ENCODE results near the gene TPM2. TPM values are rescaled to one million over a fixed set of nuclear protein-coding genes. Genes with fewer than 3 reads are reported as not detected.

The TPM2 gene
- total and polyA plus RNA-seq, 10 of the 15 experiments (the other 5 are each of a cell fraction or from before 2014, with no cell fraction given): 0.11 to 9.3 (median 1.1) TPM

DNA sequence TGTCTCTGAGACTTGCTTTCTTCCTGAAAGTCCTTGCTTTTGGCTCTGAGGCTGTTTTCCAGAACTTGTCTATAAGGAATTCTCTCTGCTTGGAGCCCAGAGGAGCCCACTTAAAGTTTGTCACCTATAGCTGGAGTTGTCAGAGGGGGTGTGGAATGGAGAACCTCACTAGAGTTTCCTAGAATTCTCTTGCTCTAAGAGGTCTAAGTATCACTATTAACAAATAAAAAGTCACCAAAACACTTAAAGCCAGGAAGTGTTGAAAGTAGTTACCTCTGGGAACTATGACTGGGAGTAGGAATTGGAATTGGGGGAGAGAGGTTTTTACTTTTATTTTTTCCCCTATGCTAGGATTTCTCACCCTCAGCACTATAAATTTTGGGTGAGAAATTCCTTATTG lies 54.0 kb downstream of the TPM2 start:
- H3K4me2 ChIP-seq (ENCODE audit: control insufficient read depth, insufficient read depth): peak overlapping the region; percentile 28; the same call in 1 of the 2 replicates
- no peaks in the 10 kb centered on the region for H3K9me3 ChIP-seq (replicated peaks; ENCODE audit: control insufficient read depth, insufficient read depth, low read length)
- no peaks in the 10 kb centered on the region for H3K79me2 ChIP-seq (ENCODE audit: control insufficient read depth, insufficient read depth, low read length)
- in situ Hi-C loops (cut with MboI): no loop called here
- no peaks in the 10 kb centered on the region for H3K36me3 ChIP-seq (ENCODE audit: control insufficient read depth in 2 of 2, insufficient read depth in 2 of 2, low read length in 1 of 2)
- H3K27ac ChIP-seq (ENCODE audit: control insufficient read depth, insufficient read depth): peak overlapping the region; percentile 40; the same call in 1 of the 2 replicates
- no peaks in the 10 kb centered on the region for H4K20me1 ChIP-seq (ENCODE audit: control insufficient read depth, insufficient read depth)
- POLR2A ChIA-PET: interaction anchor here (0.9 to 2.4 kb wide), 4 partner anchors 11 to 31 kb away, joined by 3 to 12 read pairs (median 5); partner anchors contain the start of gene TESK1
- SMC1A ChIA-PET (ENCODE audit: uncharacterized antibody, unreplicated experiment): interaction anchor here (0.5 to 4.5 kb wide), 5 partner anchors 10 to 22 kb away, joined by 3 to 32 read pairs (median 4); partner anchors contain the start of gene SIT1
- H2AFZ ChIP-seq (ENCODE audit: control insufficient read depth, low read depth, low read length): no peak overlapping the region
- FAIRE-seq (no peak), ATAC-seq (no peak), DNase-seq (ENCODE audit: low read depth, low spot score) (no peak)
- intact Hi-C loops (cut with micrococcal nuclease; ENCODE audit: unreplicated experiment): no loop called here
- no TSS peak for BruUV-seq (replicated peaks)
- TF ChIP-seq YY1 (IDR thresholded peaks at IDR 0.05; ENCODE audit: low read depth, low read length) (no peak), CHD4 (IDR thresholded peaks at IDR 0.05) (no peak), TAF1 (IDR thresholded peaks at IDR 0.05; ENCODE audit: borderline replicate concordance, low read depth, low read length) (no peak), NFYA (IDR thresholded peaks at IDR 0.05; ENCODE audit: borderline replicate concordance, low read depth, low read length) (no peak), RAD51 (IDR thresholded peaks at IDR 0.05) (no peak), RCOR1 (conservative IDR thresholded peaks at IDR 0.05; ENCODE audit: low read depth, low read length) (no peak), POLR2AphosphoS2 (IDR thresholded peaks at IDR 0.05; ENCODE audit: low read depth, low read length) (no peak), KAT2A (conservative IDR thresholded peaks at IDR 0.05; ENCODE audit: control insufficient read depth, low read depth, low read length) (no peak), YBX1 (IDR thresholded peaks at IDR 0.05) (no peak)
- RAD21 ChIA-PET (ENCODE audit: unreplicated experiment): interaction anchor here (0.8 to 3.1 kb wide), 6 partner anchors 10 to 92 kb away, joined by 3 to 16 read pairs (median 5); no protein-coding TSS in a partner anchor
- no peak overlapping the region for H3K9ac ChIP-seq (ENCODE audit: control insufficient read depth, insufficient read depth, low read length)
- H3K4me3 ChIP-seq: peak overlapping the region; percentile 2; the same call in 1 of the 2 replicates
- no peaks in the 10 kb centered on the region for H3K27me3 ChIP-seq (replicated peaks in 1 of 2; ENCODE audit: control insufficient read depth in 2 of 2, insufficient read depth in 2 of 2, low read length in 1 of 2)
- CTCF ChIA-PET: interaction anchor here (0.6 to 3.3 kb wide), 10 partner anchors 10 to 94 kb away, joined by 3 to 31 read pairs (median 4); partner anchors contain the start of gene ARHGEF39
- peaks cover 25% of the 10 kb centered on the region for H3K4me1 ChIP-seq (ENCODE audit: control insufficient read depth, insufficient read depth, low read length)

Small RNA genes within 50 kb of the gene (microRNA-seq; reads per million reads assigned to microRNA genes)
- gene MIR6852 (not detected), gene MIR6853 (not detected)

Small RNA genes within 50 kb of the gene (small RNA-seq; reads per million reads assigned to genes)
- gene MIR6853 (0.20 reads per million), gene RMRP (not detected), gene RN7SL22P (not detected)

Other genes with a start within 250 kb of the TPM2 start
Only the 7 nearest of the 21 such genes appear.
- 115 and 119 TPM in 2 replicates for gene SIT1, start 39.0 kb downstream of the TPM2 start, total RNA-seq (2014; rRNA removed)
- 55.0 and 55.6 TPM in 2 replicates for gene SIT1, start 39.0 kb downstream of the TPM2 start, total RNA-seq (2014; rRNA removed; fragmentation: Illumina TruSeq; extraction: Trizol)
- 83.3 and 84.9 TPM in 2 replicates for gene SIT1, start 39.0 kb downstream of the TPM2 start, total RNA-seq (2021)
- 20.1 and 29.1 TPM in 2 replicates for gene SIT1, start 39.0 kb downstream of the TPM2 start, polyA plus RNA-seq (2011; rRNA removed)
- 26.3 and 44.9 TPM in 2 replicates for gene SIT1, start 39.0 kb downstream of the TPM2 start, polyA plus RNA-seq (2014; fragmentation: Illumina TruSeq; extraction: Trizol)
- gene SIT1, start 39.0 kb downstream of the TPM2 start, polyA plus RNA-seq (2014; fragmentation: Nextera tagmentation; extraction: Ambion mirVana): 10 to 100 TPM in 1 of 2 experiments, under 1 TPM in 1; 0.97 to 12.1 TPM
- 137 and 147 TPM in 2 replicates for gene SIT1, start 39.0 kb downstream of the TPM2 start, polyA plus RNA-seq (2014; rRNA removed)
- 10 to 100 TPM; 63.8 to 77.8 TPM for gene SIT1, start 39.0 kb downstream of the TPM2 start, polyA plus RNA-seq (2016; fragmentation: Nextera tagmentation; extraction: Ambion mirVana)
- gene RMRP, start 31.9 kb downstream of the TPM2 start, total RNA-seq (2014; rRNA removed): 34,892 and 42,450 TPM in 2 replicates
- gene RMRP, start 31.9 kb downstream of the TPM2 start, total RNA-seq (2014; rRNA removed; fragmentation: Illumina TruSeq; extraction: Trizol): 6,746 and 12,076 TPM in 2 replicates
- gene RMRP, start 31.9 kb downstream of the TPM2 start, total RNA-seq (2021): 18,533 and 18,901 TPM in 2 replicates
- 3.8 and 12.0 TPM in 2 replicates for gene RMRP, start 31.9 kb downstream of the TPM2 start, polyA plus RNA-seq (2011; rRNA removed)
- not detected in 2 replicates for gene RMRP, start 31.9 kb downstream of the TPM2 start, polyA plus RNA-seq (2014; fragmentation: Illumina TruSeq; extraction: Trizol)
- not detected for gene RMRP, start 31.9 kb downstream of the TPM2 start, polyA plus RNA-seq (2014; fragmentation: Nextera tagmentation; extraction: Ambion mirVana)
- gene RMRP, start 31.9 kb downstream of the TPM2 start, polyA plus RNA-seq (2014; rRNA removed): 760 and 1,065 TPM in 2 replicates
- 10 to 100 TPM in 1 of 2 experiments, not detected in 1; 13.3 TPM for gene RMRP, start 31.9 kb downstream of the TPM2 start, polyA plus RNA-seq (2016; fragmentation: Nextera tagmentation; extraction: Ambion mirVana)
- gene CCDC107, start 31.6 kb downstream of the TPM2 start, total RNA-seq (2014; rRNA removed): 9.4 and 13.2 TPM in 2 replicates
- 6.2 and 6.3 TPM in 2 replicates for gene CCDC107, start 31.6 kb downstream of the TPM2 start, total RNA-seq (2014; rRNA removed; fragmentation: Illumina TruSeq; extraction: Trizol)
- 10.6 and 11.8 TPM in 2 replicates for gene CCDC107, start 31.6 kb downstream of the TPM2 start, total RNA-seq (2021)
- 8.6 and 10.5 TPM in 2 replicates for gene CCDC107, start 31.6 kb downstream of the TPM2 start, polyA plus RNA-seq (2011; rRNA removed)
- 5.9 and 6.7 TPM in 2 replicates for gene CCDC107, start 31.6 kb downstream of the TPM2 start, polyA plus RNA-seq (2014; fragmentation: Illumina TruSeq; extraction: Trizol)
- under 1 TPM; 0.19 to 0.90 TPM for gene CCDC107, start 31.6 kb downstream of the TPM2 start, polyA plus RNA-seq (2014; fragmentation: Nextera tagmentation; extraction: Ambion mirVana)
- gene CCDC107, start 31.6 kb downstream of the TPM2 start, polyA plus RNA-seq (2014; rRNA removed): 14.3 and 16.0 TPM in 2 replicates
- 10 to 100 TPM; 15.6 to 18.3 TPM for gene CCDC107, start 31.6 kb downstream of the TPM2 start, polyA plus RNA-seq (2016; fragmentation: Nextera tagmentation; extraction: Ambion mirVana)
- gene ARHGEF39, start 24.7 kb downstream of the TPM2 start, total RNA-seq (2014; rRNA removed): 6.6 and 7.6 TPM in 2 replicates
- gene ARHGEF39, start 24.7 kb downstream of the TPM2 start, total RNA-seq (2014; rRNA removed; fragmentation: Illumina TruSeq; extraction: Trizol): 8.0 and 8.2 TPM in 2 replicates
- gene ARHGEF39, start 24.7 kb downstream of the TPM2 start, total RNA-seq (2021): 12.4 and 14.1 TPM in 2 replicates
- 10.8 and 12.3 TPM in 2 replicates for gene ARHGEF39, start 24.7 kb downstream of the TPM2 start, polyA plus RNA-seq (2011; rRNA removed)
- 12.4 and 15.2 TPM in 2 replicates for gene ARHGEF39, start 24.7 kb downstream of the TPM2 start, polyA plus RNA-seq (2014; fragmentation: Illumina TruSeq; extraction: Trizol)
- gene ARHGEF39, start 24.7 kb downstream of the TPM2 start, polyA plus RNA-seq (2014; fragmentation: Nextera tagmentation; extraction: Ambion mirVana): 1 to 10 TPM; 2.0 to 5.0 TPM
- 14.8 TPM in 2 replicates for gene ARHGEF39, start 24.7 kb downstream of the TPM2 start, polyA plus RNA-seq (2014; rRNA removed)
- gene ARHGEF39, start 24.7 kb downstream of the TPM2 start, polyA plus RNA-seq (2016; fragmentation: Nextera tagmentation; extraction: Ambion mirVana): 10 to 100 TPM; 25.3 to 28.9 TPM
- gene CA9, start 16.0 kb downstream of the TPM2 start, total RNA-seq (2014; rRNA removed): 2.7 and 5.8 TPM in 2 replicates
- 0.89 and 1.3 TPM in 2 replicates for gene CA9, start 16.0 kb downstream of the TPM2 start, total RNA-seq (2014; rRNA removed; fragmentation: Illumina TruSeq; extraction: Trizol)
- 4.0 TPM in 2 replicates for gene CA9, start 16.0 kb downstream of the TPM2 start, total RNA-seq (2021)
- gene CA9, start 16.0 kb downstream of the TPM2 start, polyA plus RNA-seq (2011; rRNA removed): 4.7 and 6.6 TPM in 2 replicates
- gene CA9, start 16.0 kb downstream of the TPM2 start, polyA plus RNA-seq (2014; fragmentation: Illumina TruSeq; extraction: Trizol): 0.68 and 1.2 TPM in 2 replicates
- gene CA9, start 16.0 kb downstream of the TPM2 start, polyA plus RNA-seq (2014; fragmentation: Nextera tagmentation; extraction: Ambion mirVana): 1 to 10 TPM in 1 of 2 experiments, under 1 TPM in 1; 0.79 to 1.2 TPM
- 1.2 and 2.6 TPM in 2 replicates for gene CA9, start 16.0 kb downstream of the TPM2 start, polyA plus RNA-seq (2014; rRNA removed)
- gene CA9, start 16.0 kb downstream of the TPM2 start, polyA plus RNA-seq (2016; fragmentation: Nextera tagmentation; extraction: Ambion mirVana): under 1 TPM; 0.53 to 0.74 TPM
- 119 and 143 TPM in 2 replicates for gene TLN1, start 42.3 kb upstream of the TPM2 start, total RNA-seq (2014; rRNA removed)
- 49.5 and 61.0 TPM in 2 replicates for gene TLN1, start 42.3 kb upstream of the TPM2 start, total RNA-seq (2014; rRNA removed; fragmentation: Illumina TruSeq; extraction: Trizol)
- gene TLN1, start 42.3 kb upstream of the TPM2 start, total RNA-seq (2021): 305 and 308 TPM in 2 replicates
- gene TLN1, start 42.3 kb upstream of the TPM2 start, polyA plus RNA-seq (2011; rRNA removed): 30.2 and 69.8 TPM in 2 replicates
- 57.6 and 73.4 TPM in 2 replicates for gene TLN1, start 42.3 kb upstream of the TPM2 start, polyA plus RNA-seq (2014; fragmentation: Illumina TruSeq; extraction: Trizol)
- 10 to 100 TPM; 11.6 to 13.2 TPM for gene TLN1, start 42.3 kb upstream of the TPM2 start, polyA plus RNA-seq (2014; fragmentation: Nextera tagmentation; extraction: Ambion mirVana)
- gene TLN1, start 42.3 kb upstream of the TPM2 start, polyA plus RNA-seq (2014; rRNA removed): 70.3 and 109 TPM in 2 replicates
- 10 to 100 TPM; 92.2 to 96.1 TPM for gene TLN1, start 42.3 kb upstream of the TPM2 start, polyA plus RNA-seq (2016; fragmentation: Nextera tagmentation; extraction: Ambion mirVana)
- gene CREB3, start 42.7 kb upstream of the TPM2 start, total RNA-seq (2014; rRNA removed): 21.6 and 23.4 TPM in 2 replicates
- 18.1 and 18.3 TPM in 2 replicates for gene CREB3, start 42.7 kb upstream of the TPM2 start, total RNA-seq (2014; rRNA removed; fragmentation: Illumina TruSeq; extraction: Trizol)
- 21.4 and 22.9 TPM in 2 replicates for gene CREB3, start 42.7 kb upstream of the TPM2 start, total RNA-seq (2021)
- gene CREB3, start 42.7 kb upstream of the TPM2 start, polyA plus RNA-seq (2011; rRNA removed): 12.0 and 16.3 TPM in 2 replicates
- gene CREB3, start 42.7 kb upstream of the TPM2 start, polyA plus RNA-seq (2014; fragmentation: Illumina TruSeq; extraction: Trizol): 17.8 and 20.1 TPM in 2 replicates
- 10 to 100 TPM in 1 of 2 experiments, 1 to 10 TPM in 1; 9.8 to 14.1 TPM for gene CREB3, start 42.7 kb upstream of the TPM2 start, polyA plus RNA-seq (2014; fragmentation: Nextera tagmentation; extraction: Ambion mirVana)
- gene CREB3, start 42.7 kb upstream of the TPM2 start, polyA plus RNA-seq (2014; rRNA removed): 19.5 and 20.6 TPM in 2 replicates
- gene CREB3, start 42.7 kb upstream of the TPM2 start, polyA plus RNA-seq (2016; fragmentation: Nextera tagmentation; extraction: Ambion mirVana): 10 to 100 TPM; 33.2 to 38.9 TPM